Naive thymus-derived CD4-positive, alpha-beta T cell (primary cell): ENCODE results near the gene SLC30A4. TPM values are rescaled to one million over a fixed set of nuclear protein-coding genes. Genes with fewer than 3 reads are reported as not detected.

Source experiments
- ATAC-seq: fragments of 150-1000 bp; cut with Tn5 transposase; 2 replicates; pipeline ENCODE4 v1.10.0; 2021; ENCODE audit warnings: mild to moderate bottlenecking, moderate library complexity
- CTCF ChIA-PET: fragments of 350-600 bp; sonication (Branson Sonifier 250); formaldehyde crosslinking; loops from one replicate; lab custom pipeline; 2021; ENCODE audit warnings: antibody characterized with exemption; lab: Charles Lee
- POLR2A ChIA-PET: fragments of 350-600 bp; sonication (Branson Sonifier 250); formaldehyde crosslinking; loops from one replicate; lab custom pipeline; 2021; ENCODE audit warnings: antibody characterized with exemption, inconsistent platforms; lab: Charles Lee
- DNase-seq, 9 donors: peaks; one replicate each; pipeline versions ENCODE4 v3.0.0 to v3.0.0-alpha.2; 2020 to 2022; ENCODE audit warnings: mixed read lengths in 1 of 9
- H3K27ac ChIP-seq: one replicate; pipeline ENCODE4 v1.7.0; 2013; ENCODE audit warnings: mild to moderate bottlenecking, low read depth, low read length, moderate library complexity
- H3K27me3 ChIP-seq, 2 donors: one replicate each; pipeline ENCODE4 v1.7.0; 2013; ENCODE audit warnings: low read length in 2 of 2, mild to moderate bottlenecking in 2 of 2, moderate library complexity in 2 of 2; ENCODE audit not compliant: control insufficient read depth in 2 of 2, insufficient read depth in 2 of 2
- H3K36me3 ChIP-seq, 3 experiments: 1 replicate in 2 of 3; 2 replicates in 1 of 3; pipeline ENCODE4 v1.7.0; 2013; ENCODE audit warnings: low read length in 3 of 3, mild to moderate bottlenecking in 3 of 3, moderate library complexity in 1 of 3; ENCODE audit not compliant: insufficient read depth in 3 of 3, control insufficient read depth in 2 of 3
- H3K4me1 ChIP-seq, 2 donors: one replicate each; pipeline ENCODE4 v1.7.0; 2013; ENCODE audit warnings: low read length in 2 of 2, mild to moderate bottlenecking in 2 of 2, moderate library complexity in 1 of 2; ENCODE audit not compliant: control insufficient read depth in 2 of 2, insufficient read depth in 2 of 2
- H3K4me3 ChIP-seq: 2 replicates; pipeline ENCODE4 v1.7.0; 2013; ENCODE audit warnings: mild to moderate bottlenecking, low read length
- H3K9me3 ChIP-seq, 3 experiments: 1 replicate in 2 of 3; 2 replicates in 1 of 3; pipeline ENCODE4 v1.7.0; 2013; ENCODE audit warnings: low read length in 3 of 3; ENCODE audit not compliant: control insufficient read depth in 2 of 3
- H3K27ac Mint-ChIP-seq, 9 donors: one replicate each; pipeline ENCODE4 v1.8.0; 2020 to 2022; ENCODE audit warnings: mixed read lengths in 9 of 9, mild to moderate bottlenecking in 8 of 9, moderate library complexity in 5 of 9, inconsistent platforms in 2 of 9
- H3K27me3 Mint-ChIP-seq, 5 donors: one replicate each; pipeline ENCODE4 v1.8.0; 2021 to 2022; ENCODE audit warnings: mixed read lengths in 5 of 5, mild to moderate bottlenecking in 1 of 5
- H3K36me3 Mint-ChIP-seq, 5 donors: one replicate each; pipeline ENCODE4 v1.8.0; 2020 to 2022; ENCODE audit warnings: mixed read lengths in 5 of 5, mild to moderate bottlenecking in 3 of 5, inconsistent platforms in 1 of 5
- H3K4me1 Mint-ChIP-seq, 7 donors: one replicate each; pipeline ENCODE4 v1.8.0; 2020 to 2022; ENCODE audit warnings: mixed read lengths in 7 of 7, mild to moderate bottlenecking in 3 of 7, inconsistent platforms in 1 of 7
- H3K4me3 Mint-ChIP-seq, 10 donors: one replicate each; pipeline ENCODE4 v1.8.0; 2020 to 2022; ENCODE audit warnings: mild to moderate bottlenecking in 10 of 10, mixed read lengths in 10 of 10, moderate library complexity in 6 of 10, inconsistent platforms in 2 of 10
- H3K9me3 Mint-ChIP-seq, 11 donors: one replicate each; pipeline ENCODE4 v1.8.0; 2020 to 2022; ENCODE audit warnings: mixed read lengths in 11 of 11, mild to moderate bottlenecking in 4 of 11, inconsistent platforms in 1 of 11, moderate library complexity in 1 of 11
- intact Hi-C, 2 donors: fragments of 100-400 bp; cut with micrococcal nuclease; formaldehyde crosslinking; loops; one replicate each; pipeline ENCODE4 v1.15.1; 2023
- polyA plus RNA-seq, 2 donors: library from polyadenylated mRNA; unstranded; fragments of 300-500 nt; fragmentation: Illumina TruSeq; gene quantifications; one replicate each; pipeline ENCODE4 v1.2.3, GENCODE V29; 2021
- total RNA-seq, 6 experiments: library from RNA in 5 of 6; stranded (reverse) in 5 of 6; gene quantifications; 1 replicate in 5 of 6; 2 replicates in 1 of 6; pipeline ENCODE4 v1.2.3 and lab custom pipeline; 2021 to 2026

Gene SLC30A4
- total and polyA plus RNA-seq, 7 experiments from 2014 or later: 2.0 to 4.4 (median 2.9) TPM

- H3K27ac Mint-ChIP-seq: peak overlapping the region; percentile 74 to 92 (median 83)
- ChIA-PET POLR2A (interaction anchor here (0.6 to 1.5 kb wide), 3 partner anchors 27 to 129 kb away, joined by 4 to 10 read pairs (median 8); a partner anchor contains a TSS), CTCF (interaction anchor here (0.5 to 4.5 kb wide), 23 partner anchors 10 to 1625 kb away, joined by 3 to 34 read pairs (median 4); no protein-coding TSS in a partner anchor)
- H3K4me1 Mint-ChIP-seq: peaks cover 25 to 60% (median 40%) of the 10 kb centered on the region in 7 donors
- peaks cover 0 to 7% (median 0%) of the 10 kb centered on the region in 11 donors for H3K9me3 Mint-ChIP-seq
- H3K27me3 Mint-ChIP-seq: no peaks in the 10 kb centered on the region
- no peaks in the 10 kb centered on the region for H3K9me3 ChIP-seq
- no peaks in the 10 kb centered on the region for H3K36me3 Mint-ChIP-seq
- intact Hi-C loops: loop anchor here (1.0 to 5.0 kb wide), 19 partner anchors 28 to 341 kb away; partner anchors contain the start of genes SLC30A4 (in 2 of the 2), SQOR (in 2 of the 2) and BLOC1S6 (in 1 of the 2)
- H3K4me3 Mint-ChIP-seq: peak overlapping the region; percentile 80 to 95 (median 90)
- H3K27me3 ChIP-seq: no peaks in the 10 kb centered on the region
- peaks cover 16 to 33% of the 10 kb centered on the region in 2 donors for H3K4me1 ChIP-seq
- H3K27ac ChIP-seq: peak overlapping the region; percentile 68
- DNase-seq (peak; percentile 33 to 85 (median 81)), ATAC-seq (peak; percentile 77)
- H3K36me3 ChIP-seq: no peaks in the 10 kb centered on the region
- peak overlapping the region; percentile 58 for H3K4me3 ChIP-seq
Measured at GRCh38 chr15:45457641-45458539, 64.7 kb downstream of the SLC30A4 start.

- peak overlapping the region in 9 of 10 donors; percentile 18 to 95 (median 90) for H3K4me3 Mint-ChIP-seq
- H3K4me3 ChIP-seq: no peak overlapping the region
- no peaks in the 10 kb centered on the region for H3K9me3 ChIP-seq
- ATAC-seq (no peak), DNase-seq (no peak)
- no peaks in the 10 kb centered on the region for H3K27me3 Mint-ChIP-seq
- H3K36me3 ChIP-seq: no peaks in the 10 kb centered on the region
- POLR2A ChIA-PET: interaction anchor here (0.9 to 1.5 kb wide), 2 partner anchors 56 to 129 kb away, joined by 4 to 8 read pairs; a partner anchor contains a TSS
- peak overlapping the region in 8 of 9 donors; percentile 76 to 92 (median 84) for H3K27ac Mint-ChIP-seq
- peaks cover 16 to 33% of the 10 kb centered on the region in 2 donors for H3K4me1 ChIP-seq
- no peaks in the 10 kb centered on the region for H3K27me3 ChIP-seq
- peaks cover 0 to 7% (median 0%) of the 10 kb centered on the region in 11 donors for H3K9me3 Mint-ChIP-seq
- no peaks in the 10 kb centered on the region for H3K36me3 Mint-ChIP-seq
- intact Hi-C loops: loop anchor here (1.0 to 5.0 kb wide), 6 partner anchors 27 to 340 kb away; no protein-coding TSS in a partner anchor
- H3K4me1 Mint-ChIP-seq: peaks cover 25 to 62% (median 40%) of the 10 kb centered on the region in 7 donors
- H3K27ac ChIP-seq: peak overlapping the region; percentile 68
- CTCF ChIA-PET: interaction anchor here (0.5 to 4.5 kb wide), 20 partner anchors 9 to 1624 kb away, joined by 3 to 34 read pairs (median 4); no protein-coding TSS in a partner anchor
Measured at GRCh38 chr15:45457220-45457619, 65.3 kb downstream of the SLC30A4 start.

- Histone ChIP-seq H3K4me1 (peaks cover 16 to 33% of the 10 kb centered on the region in 2 donors), H3K27ac (no peak overlapping the region), H3K4me3 (no peak overlapping the region), H3K36me3 (no peaks in the 10 kb centered on the region), H3K27me3 (no peaks in the 10 kb centered on the region), H3K9me3 (no peaks in the 10 kb centered on the region)
- ChIA-PET POLR2A (interaction anchor here (1.0 kb wide), 1 partner anchor 55 kb away, joined by 3 read pairs; a partner anchor contains a TSS), CTCF (interaction anchor here (0.6 to 4.5 kb wide), 19 partner anchors 8 to 203 kb away, joined by 3 to 34 read pairs (median 3); partner anchors contain the start of gene SQOR)
- H3K36me3 Mint-ChIP-seq: peaks cover 0 to 3% (median 0%) of the 10 kb centered on the region in 5 donors
- peaks cover 25 to 62% (median 40%) of the 10 kb centered on the region in 7 donors for H3K4me1 Mint-ChIP-seq
- DNase-seq (peak in 2 of 9 donors; percentile 21 to 70), ATAC-seq (peak; percentile 58)
- H3K27ac Mint-ChIP-seq: peak overlapping the region in 3 of 9 donors; percentile 21 to 89 (median 78)
- H3K9me3 Mint-ChIP-seq: peaks cover 0 to 6% (median 0%) of the 10 kb centered on the region in 11 donors
- peak overlapping the region in 5 of 10 donors; percentile 18 to 90 (median 21) for H3K4me3 Mint-ChIP-seq
- intact Hi-C loops: loop anchor here (1.0 to 5.0 kb wide), 6 partner anchors 26 to 339 kb away; no protein-coding TSS in a partner anchor
- no peaks in the 10 kb centered on the region for H3K27me3 Mint-ChIP-seq
Measured at GRCh38 chr15:45456212-45457106, 66.1 kb downstream of the SLC30A4 start.

GRCh38 chr15:45454814-45455213 lies 67.7 kb downstream of the SLC30A4 start:
- peak overlapping the region; percentile 54 to 78 (median 68) for H3K4me3 Mint-ChIP-seq
- POLR2A ChIA-PET: interaction anchor here (1.4 kb wide), 1 partner anchor 287 kb away, joined by 3 read pairs; no protein-coding TSS in a partner anchor
- peak; percentile 69 for ATAC-seq
- Histone ChIP-seq H3K4me1 (peaks cover 16 to 33% of the 10 kb centered on the region in 2 donors), H3K36me3 (no peaks in the 10 kb centered on the region), H3K4me3 (no peak overlapping the region), H3K27ac (peak overlapping the region; percentile 14), H3K9me3 (no peaks in the 10 kb centered on the region), H3K27me3 (no peaks in the 10 kb centered on the region)
- intact Hi-C loops: loop anchor here (5.0 kb wide), 2 partner anchors 33 to 338 kb away; no protein-coding TSS in a partner anchor
- peaks cover 0 to 5% (median 0%) of the 10 kb centered on the region in 11 donors for H3K9me3 Mint-ChIP-seq
- CTCF ChIA-PET: interaction anchor here (0.8 to 2.9 kb wide), 3 partner anchors 22 to 159 kb away, joined by 3 to 24 read pairs (median 5); no protein-coding TSS in a partner anchor
- peak; percentile 34 to 71 (median 56) for DNase-seq
- H3K27ac Mint-ChIP-seq: peak overlapping the region; percentile 73 to 93 (median 88)
- no peaks in the 10 kb centered on the region for H3K27me3 Mint-ChIP-seq
- H3K4me1 Mint-ChIP-seq: peaks cover 25 to 62% (median 40%) of the 10 kb centered on the region in 7 donors
- peaks cover 0 to 3% (median 0%) of the 10 kb centered on the region in 5 donors for H3K36me3 Mint-ChIP-seq

- CTCF ChIA-PET: interaction anchor here (1.8 kb wide), 1 partner anchor 20 kb away, joined by 5 read pairs; no protein-coding TSS in a partner anchor
- Mint-ChIP-seq H3K27ac (no peak overlapping the region), H3K36me3 (peaks cover 0 to 3% (median 0%) of the 10 kb centered on the region in 5 donors), H3K4me1 (peaks cover 12 to 37% (median 20%) of the 10 kb centered on the region in 7 donors), H3K27me3 (peaks cover 0 to 4% (median 0%) of the 10 kb centered on the region in 5 donors), H3K4me3 (no peak overlapping the region), H3K9me3 (peaks cover 0 to 5% (median 0%) of the 10 kb centered on the region in 11 donors)
- no peaks in the 10 kb centered on the region for H3K9me3 ChIP-seq
- no peaks in the 10 kb centered on the region for H3K27me3 ChIP-seq
- H3K27ac ChIP-seq: no peak overlapping the region
- ATAC-seq (no peak), DNase-seq (no peak)
- intact Hi-C loops: no loop called here
- POLR2A ChIA-PET: no interaction called here
- peaks cover 12 to 17% of the 10 kb centered on the region in 2 donors for H3K4me1 ChIP-seq
- H3K4me3 ChIP-seq: no peak overlapping the region
- no peaks in the 10 kb centered on the region for H3K36me3 ChIP-seq
Measured at GRCh38 chr15:45451265-45451664, 71.3 kb downstream of the SLC30A4 start.
